ENCODE results near the gene DUSP7.

Gene DUSP7

GRCh38 chr3:52070724-52071621, 14.6 kb upstream of the DUSP7 start:
- TF ChIP-seq, protein P1, sequence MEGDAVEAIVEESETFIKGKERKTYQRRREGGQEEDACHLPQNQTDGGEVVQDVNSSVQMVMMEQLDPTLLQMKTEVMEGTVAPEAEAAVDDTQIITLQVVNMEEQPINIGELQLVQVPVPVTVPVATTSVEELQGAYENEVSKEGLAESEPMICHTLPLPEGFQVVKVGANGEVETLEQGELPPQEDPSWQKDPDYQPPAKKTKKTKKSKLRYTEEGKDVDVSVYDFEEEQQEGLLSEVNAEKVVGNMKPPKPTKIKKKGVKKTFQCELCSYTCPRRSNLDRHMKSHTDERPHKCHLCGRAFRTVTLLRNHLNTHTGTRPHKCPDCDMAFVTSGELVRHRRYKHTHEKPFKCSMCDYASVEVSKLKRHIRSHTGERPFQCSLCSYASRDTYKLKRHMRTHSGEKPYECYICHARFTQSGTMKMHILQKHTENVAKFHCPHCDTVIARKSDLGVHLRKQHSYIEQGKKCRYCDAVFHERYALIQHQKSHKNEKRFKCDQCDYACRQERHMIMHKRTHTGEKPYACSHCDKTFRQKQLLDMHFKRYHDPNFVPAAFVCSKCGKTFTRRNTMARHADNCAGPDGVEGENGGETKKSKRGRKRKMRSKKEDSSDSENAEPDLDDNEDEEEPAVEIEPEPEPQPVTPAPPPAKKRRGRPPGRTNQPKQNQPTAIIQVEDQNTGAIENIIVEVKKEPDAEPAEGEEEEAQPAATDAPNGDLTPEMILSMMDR (IDR thresholded peaks at IDR 0.05), result no peak
- TF ChIP-seq ZFX (IDR thresholded peaks at IDR 0.05; ENCODE audit: borderline replicate concordance), result no peak
- no peak overlapping the region for H3K27ac ChIP-seq

- TF ChIP-seq, protein P1 (IDR thresholded peaks at IDR 0.05), result no peak
- no peak for TF ChIP-seq ZFX (IDR thresholded peaks at IDR 0.05; ENCODE audit: borderline replicate concordance)
- no peak overlapping the region for H3K27ac ChIP-seq
Observed at GRCh38 chr3:52069855-52070254, 13.5 kb upstream of the DUSP7 start.

GRCh38 chr3:52069135-52069534, 12.8 kb upstream of the DUSP7 start:
- TF ChIP-seq, protein P1 (IDR thresholded peaks at IDR 0.05), result no peak
- no peak for TF ChIP-seq ZFX (IDR thresholded peaks at IDR 0.05; ENCODE audit: borderline replicate concordance)
- H3K27ac ChIP-seq, result no peak overlapping the region

DNA sequence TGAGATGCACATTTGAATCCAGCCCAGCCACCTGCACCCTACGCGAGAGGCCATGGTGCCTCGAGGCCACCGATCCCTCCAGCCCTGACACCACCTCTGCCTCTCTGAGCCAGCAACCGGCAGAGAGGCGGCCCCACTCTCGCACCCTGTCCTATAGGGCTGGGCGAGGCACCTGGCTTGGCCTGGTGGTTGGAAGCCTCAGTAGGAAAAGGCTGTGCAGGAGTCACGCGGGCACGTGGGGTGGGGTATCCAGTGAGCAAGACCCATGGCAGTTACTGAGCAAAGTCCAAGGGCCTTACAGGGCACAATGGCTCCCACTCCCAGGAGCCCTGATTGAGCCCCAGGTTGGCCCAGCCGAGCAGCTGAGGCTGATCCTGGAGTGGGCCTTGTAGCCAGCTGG, 12.4 kb upstream of the DUSP7 start:
- H3K27ac ChIP-seq, result no peak overlapping the region
- TF ChIP-seq ZFX (IDR thresholded peaks at IDR 0.05; ENCODE audit: borderline replicate concordance), result no peak
- TF ChIP-seq, protein P1 (IDR thresholded peaks at IDR 0.05), result no peak

GRCh38 chr3:52068055-52068571, 11.7 kb upstream of the DUSP7 start:
- H3K27ac ChIP-seq, result no peak overlapping the region
- TF ChIP-seq, protein P1 (IDR thresholded peaks at IDR 0.05), result no peak
- no peak for TF ChIP-seq ZFX (IDR thresholded peaks at IDR 0.05; ENCODE audit: borderline replicate concordance)

DNA sequence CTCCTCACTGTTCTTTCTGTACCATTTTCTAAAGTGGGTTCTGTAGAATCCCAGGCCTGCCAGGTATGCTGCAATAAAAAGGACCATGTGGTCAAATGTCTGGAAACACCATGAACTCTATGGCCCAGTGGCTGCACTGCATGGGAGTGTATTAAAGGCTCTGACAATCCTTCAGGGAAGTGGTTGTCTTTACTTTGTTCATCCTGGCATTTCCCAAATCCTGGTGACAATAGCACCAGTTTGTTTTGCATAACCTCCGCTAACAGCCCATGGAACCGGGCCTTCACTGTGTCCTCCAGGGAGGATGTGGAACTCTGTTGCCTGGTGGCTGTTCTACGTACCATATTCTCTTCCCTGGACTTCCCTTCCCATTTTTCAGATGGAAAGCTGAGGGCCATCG, 11.2 kb upstream of the DUSP7 start:
- H3K27ac ChIP-seq, result no peak overlapping the region
- no peak for TF ChIP-seq ZFX (IDR thresholded peaks at IDR 0.05; ENCODE audit: borderline replicate concordance)
- TF ChIP-seq, protein P1 (IDR thresholded peaks at IDR 0.05), result no peak

GRCh38 chr3:52067046-52067445, 10.7 kb upstream of the DUSP7 start:
- TF ChIP-seq, protein P1 (IDR thresholded peaks at IDR 0.05), result no peak
- no peak for TF ChIP-seq ZFX (IDR thresholded peaks at IDR 0.05; ENCODE audit: borderline replicate concordance)
- no peak overlapping the region for H3K27ac ChIP-seq

All from 22Rv1 (cell line).